NCI-H187 (cell line): ENCODE results near the gene CA12.

ENCODE experiments used
- DNase-seq, 2 experiments: peaks; one replicate each; lab custom pipeline; 2025; lab: John Stamatoyannopoulos, UW

The CA12 gene

GRCh38 chr15:63401714-63402497 is 20.3 kb upstream of the CA12 start:
- DNase-seq, result no peak

GRCh38 chr15:63401078-63401477 is 19.4 kb upstream of the CA12 start:
- no peak for DNase-seq

GRCh38 chr15:63398456-63398855 is 16.8 kb upstream of the CA12 start:
- DNase-seq, result no peak

GRCh38 chr15:63396152-63396928 is 14.7 kb upstream of the CA12 start:
- peak in 1 of 2 experiments; percentile 12 for DNase-seq

- no peak for DNase-seq
These were observed 14.1 kb upstream of the CA12 start for GRCh38 chr15:63395730-63396151.

- no peak for DNase-seq
These were observed 10.8 kb upstream of the CA12 start for GRCh38 chr15:63392361-63393009.

- no peak for DNase-seq
These were observed 10.2 kb upstream of the CA12 start for GRCh38 chr15:63391669-63392360.

GRCh38 chr15:63390689-63391088 is 9.0 kb upstream of the CA12 start:
- no peak for DNase-seq

- DNase-seq, result peak; percentile 79 to 83
These were observed 8.4 kb upstream of the CA12 start for GRCh38 chr15:63389902-63390670.

GRCh38 chr15:63388511-63388910 is 6.9 kb upstream of the CA12 start:
- DNase-seq, result peak in 1 of 2 experiments; percentile 65

- peak; percentile 29 to 65 for DNase-seq
These were observed 6.3 kb upstream of the CA12 start for GRCh38 chr15:63387748-63388493.

GRCh38 chr15:63385911-63386531 is 4.4 kb upstream of the CA12 start:
- DNase-seq, result no peak

- no peak for DNase-seq
These were observed 3.3 kb upstream of the CA12 start for GRCh38 chr15:63384906-63385305.

GRCh38 chr15:63382966-63383710 is 1.5 kb upstream of the CA12 start:
- DNase-seq, result no peak

- DNase-seq, result no peak
These were observed 801 bp downstream of the CA12 start for GRCh38 chr15:63380808-63381282.

- DNase-seq, result no peak
These were observed 1.4 kb downstream of the CA12 start for GRCh38 chr15:63380151-63380807.

GRCh38 chr15:63379492-63380150 is 2.0 kb downstream of the CA12 start:
- DNase-seq, result no peak

- DNase-seq, result no peak
These were observed 2.7 kb downstream of the CA12 start for GRCh38 chr15:63378946-63379345.
